ENCODE results near the gene OR8A1. TPM values are rescaled to one million over a fixed set of nuclear protein-coding genes. Genes with fewer than 3 reads are reported as not detected.

OR8A1 gene
- total and polyA plus RNA-seq, 2 experiments from 2014 or later = not detected

GRCh38 chr11:124543145-124543544, 26.7 kb upstream of the OR8A1 start:
- Histone ChIP-seq H3K36me3 (replicated peaks; ENCODE audit: insufficient read depth, low read depth) (no peaks in the 10 kb centered on the region), H4K20me1 (ENCODE audit: insufficient read depth, poor library complexity, severe bottlenecking) (no peaks in the 10 kb centered on the region), H3K4me3 (no peak overlapping the region), H3K9me2 (replicated peaks; ENCODE audit: insufficient read depth) (no peaks in the 10 kb centered on the region), H3K27ac (no peak overlapping the region), H2AFZ (no peak overlapping the region), H3K27me3 (no peaks in the 10 kb centered on the region), H3K9me3 (ENCODE audit: low read depth) (no peaks in the 10 kb centered on the region), H3K79me2 (no peaks in the 10 kb centered on the region), H3K4me2 (no peak overlapping the region), H3K4me1 (ENCODE audit: insufficient read depth) (peaks cover 2% of the 10 kb centered on the region)
- DNase-seq (ENCODE audit: low spot score) = no peak
- TF ChIP-seq EZH2phosphoT487 (IDR thresholded peaks at IDR 0.05; ENCODE audit: low read depth, severe bottlenecking, unreplicated experiment) (no peak), EZH2 (IDR thresholded peaks at IDR 0.05; ENCODE audit: borderline replicate concordance) (no peak), CTCF (IDR thresholded peaks at IDR 0.05; ENCODE audit: poor library complexity) (no peak)
- 92% methylated on average over 6 of the region's 6 CpGs for WGBS (ENCODE audit: low lambda C conversion rate, missing lambda C conversion rate)

GRCh38 chr11:124543554-124543953, 26.2 kb upstream of the OR8A1 start, which contains the start of gene OR8B12:
TSS of gene OR8B12 (minus strand) at chr11:124543654. CDS start at chr11:124543654, 0 bp downstream.
- Histone ChIP-seq H3K9me3 (ENCODE audit: low read depth) (no peaks in the 10 kb centered on the region), H3K27ac (no peak within 1 kb of the TSS), H3K79me2 (no peaks in the 10 kb centered on the region), H4K20me1 (ENCODE audit: insufficient read depth, poor library complexity, severe bottlenecking) (no peaks in the 10 kb centered on the region), H3K36me3 (replicated peaks; ENCODE audit: insufficient read depth, low read depth) (no peaks in the 10 kb centered on the region), H3K4me2 (no peak within 1 kb of the TSS), H3K4me3 (no peak within 1 kb of the TSS), H2AFZ (no peak within 1 kb of the TSS), H3K27me3 (no peaks in the 10 kb centered on the region), H3K4me1 (ENCODE audit: insufficient read depth) (no peaks in the 10 kb centered on the region), H3K9me2 (replicated peaks; ENCODE audit: insufficient read depth) (no peaks in the 10 kb centered on the region)
- WGBS (ENCODE audit: low lambda C conversion rate, missing lambda C conversion rate) = 90% methylated on average over 5 of the region's 5 CpGs
- no peak for DNase-seq (ENCODE audit: low spot score)
- TF ChIP-seq CTCF (IDR thresholded peaks at IDR 0.05; ENCODE audit: poor library complexity) (no peak), EZH2 (IDR thresholded peaks at IDR 0.05; ENCODE audit: borderline replicate concordance) (no peak), EZH2phosphoT487 (IDR thresholded peaks at IDR 0.05; ENCODE audit: low read depth, severe bottlenecking, unreplicated experiment) (no peak)

- Histone ChIP-seq H3K4me3 (no peak overlapping the region), H3K79me2 (no peaks in the 10 kb centered on the region), H4K20me1 (ENCODE audit: insufficient read depth, poor library complexity, severe bottlenecking) (no peaks in the 10 kb centered on the region), H3K9me3 (ENCODE audit: low read depth) (no peaks in the 10 kb centered on the region), H2AFZ (no peak overlapping the region), H3K36me3 (replicated peaks; ENCODE audit: insufficient read depth, low read depth) (no peaks in the 10 kb centered on the region), H3K4me1 (ENCODE audit: insufficient read depth) (no peaks in the 10 kb centered on the region), H3K27me3 (no peaks in the 10 kb centered on the region), H3K9me2 (replicated peaks; ENCODE audit: insufficient read depth) (no peaks in the 10 kb centered on the region), H3K27ac (no peak overlapping the region), H3K4me2 (no peak overlapping the region)
- TF ChIP-seq CTCF (IDR thresholded peaks at IDR 0.05; ENCODE audit: poor library complexity) = no peak
- no peak for TF ChIP-seq EZH2 (IDR thresholded peaks at IDR 0.05; ENCODE audit: borderline replicate concordance)
- no peak for TF ChIP-seq EZH2phosphoT487 (IDR thresholded peaks at IDR 0.05; ENCODE audit: low read depth, severe bottlenecking, unreplicated experiment)
- 81% methylated on average over 6 of the region's 6 CpGs for WGBS (ENCODE audit: low lambda C conversion rate, missing lambda C conversion rate)
- DNase-seq (ENCODE audit: low spot score) = no peak
Measured at GRCh38 chr11:124551189-124551588, 18.6 kb upstream of the OR8A1 start.

GRCh38 chr11:124551987-124552386, 17.8 kb upstream of the OR8A1 start:
- H3K36me3 ChIP-seq (replicated peaks; ENCODE audit: insufficient read depth, low read depth) = no peaks in the 10 kb centered on the region
- no peak overlapping the region for H2AFZ ChIP-seq
- WGBS (ENCODE audit: low lambda C conversion rate, missing lambda C conversion rate) = 92% methylated on average over 4 of the region's 4 CpGs

More at GRCh38 chr11:124551987-124552386, 17.8 kb upstream of the OR8A1 start:
- no peaks in the 10 kb centered on the region for H4K20me1 ChIP-seq (ENCODE audit: insufficient read depth, poor library complexity, severe bottlenecking)
- H3K9me2 ChIP-seq (replicated peaks; ENCODE audit: insufficient read depth) = no peaks in the 10 kb centered on the region
- TF ChIP-seq CTCF (IDR thresholded peaks at IDR 0.05; ENCODE audit: poor library complexity) (no peak), EZH2phosphoT487 (IDR thresholded peaks at IDR 0.05; ENCODE audit: low read depth, severe bottlenecking, unreplicated experiment) (no peak), EZH2 (IDR thresholded peaks at IDR 0.05; ENCODE audit: borderline replicate concordance) (no peak)
- no peak for DNase-seq (ENCODE audit: low spot score)
- no peaks in the 10 kb centered on the region for H3K79me2 ChIP-seq
- no peaks in the 10 kb centered on the region for H3K9me3 ChIP-seq (ENCODE audit: low read depth)
- no peak overlapping the region for H3K4me2 ChIP-seq
- H3K4me3 ChIP-seq = no peak overlapping the region
- H3K27ac ChIP-seq = no peak overlapping the region
- H3K4me1 ChIP-seq (ENCODE audit: insufficient read depth) = no peaks in the 10 kb centered on the region
- no peaks in the 10 kb centered on the region for H3K27me3 ChIP-seq

Data from hepatocyte (in vitro differentiated cells).